GM19455 (cell line): ENCODE measurements around the gene GNPDA1.
"Not testable (repeated sequence)": the region's sequence is repeated elsewhere in the genome, so short reads cannot be mapped to it uniquely, and the experiment has no call there.

Experiments used
- ATAC-seq: cut with Tn5 transposase; IDR thresholded peaks from one replicate; pipeline ENCODE4 v1.9.1; 2021; ENCODE audit not compliant: unreplicated experiment

Gene GNPDA1

GRCh38 chr5:142012792-142013388 is at the start of gene GNPDA1:
TSS of gene GNPDA1 (minus strand) at chr5:142013027. CDS start at chr5:142012035, 992 bp downstream.
- peak; percentile 72 for ATAC-seq

- ATAC-seq: no peak
These were observed 46.6 kb upstream of the GNPDA1 start for GRCh38 chr5:142059304-142059940.

GRCh38 chr5:142057697-142058056 is 44.9 kb upstream of the GNPDA1 start:
- ATAC-seq: no peak

GRCh38 chr5:142056816-142057696 is 44.2 kb upstream of the GNPDA1 start:
- no peak for ATAC-seq

GRCh38 chr5:142055301-142055700 is 42.5 kb upstream of the GNPDA1 start:
- ATAC-seq: no peak

- ATAC-seq: no peak
These were observed 40.8 kb upstream of the GNPDA1 start for GRCh38 chr5:142053426-142054151.

- ATAC-seq: not testable (repeated sequence)
These were observed 39.2 kb upstream of the GNPDA1 start for GRCh38 chr5:142052026-142052425.

- no peak for ATAC-seq
These were observed 35.4 kb upstream of the GNPDA1 start for GRCh38 chr5:142048272-142048671.

- no peak for ATAC-seq
These were observed 33.4 kb upstream of the GNPDA1 start for GRCh38 chr5:142046191-142046590.

- not testable (repeated sequence) for ATAC-seq
These were observed 28.1 kb upstream of the GNPDA1 start for GRCh38 chr5:142040881-142041280.

- no peak for ATAC-seq
These were observed 27.5 kb upstream of the GNPDA1 start for GRCh38 chr5:142040285-142040684.

GRCh38 chr5:142038735-142039134 is 25.9 kb upstream of the GNPDA1 start:
- no peak for ATAC-seq

- ATAC-seq: not testable (repeated sequence)
These were observed 24.8 kb upstream of the GNPDA1 start for GRCh38 chr5:142037599-142037998.

GRCh38 chr5:142036918-142037317 is 24.1 kb upstream of the GNPDA1 start:
- ATAC-seq: no peak

GRCh38 chr5:142034994-142035393 is 22.2 kb upstream of the GNPDA1 start:
- ATAC-seq: no peak

GRCh38 chr5:142033632-142034567 is 21.1 kb upstream of the GNPDA1 start:
- ATAC-seq: not testable (repeated sequence)

- no peak for ATAC-seq
These were observed 20.2 kb upstream of the GNPDA1 start for GRCh38 chr5:142032747-142033631.

- no peak for ATAC-seq
These were observed 19.3 kb upstream of the GNPDA1 start for GRCh38 chr5:142032150-142032549.

GRCh38 chr5:142025637-142026036 is 12.8 kb upstream of the GNPDA1 start:
- no peak for ATAC-seq
